Caco-2 (cell line): ENCODE results near the gene MYH14. TPM values are rescaled to one million over a fixed set of nuclear protein-coding genes. Genes with fewer than 3 reads are reported as not detected.

Experiments used
- BruUV-seq: library from RNA; stranded (reverse); fragments of 400-500 nt; replicated peaks from 2 replicates; lab custom pipeline; 2021; lab: Mats Ljungman, UMichigan
- CTCF ChIA-PET: fragments of 300-600 bp; sonication (Branson Sonifier 250); formaldehyde crosslinking; loops from one replicate; lab custom pipeline; 2022; ENCODE audit warnings: antibody characterized with exemption; lab: Charles Lee
- POLR2A ChIA-PET: fragments of 300-600 bp; sonication (Branson Sonifier 250); formaldehyde crosslinking; loops from one replicate; lab custom pipeline; 2022; ENCODE audit warnings: antibody characterized with exemption; lab: Charles Lee
- DNase-seq, 2 experiments: peaks; one replicate each; pipeline versions ENCODE4 v3.0.0 to v3.0.0-alpha.2; 2020 to 2022
- H3K27me3 ChIP-seq: replicated peaks from 2 replicates; pipeline ENCODE4 v1.6.0; 2011; ENCODE audit warnings: low read length; ENCODE audit not compliant: control insufficient read depth, insufficient read depth
- H3K36me3 ChIP-seq: 2 replicates; pipeline ENCODE4 v1.5.1; 2011; ENCODE audit warnings: low read length; ENCODE audit not compliant: control insufficient read depth, insufficient read depth
- H3K4me1 ChIP-seq: fragments of 250-450 bp; sonication (Bioruptor Pico); 2 replicates; pipeline ENCODE4 v1.5.1; 2020; ENCODE audit warnings: mild to moderate bottlenecking
- H3K4me3 ChIP-seq: 2 replicates; pipeline ENCODE4 v1.5.1; 2011; ENCODE audit warnings: low read depth, mild to moderate bottlenecking, control low read depth, low read length
- H3K9me3 ChIP-seq: fragments of 250-450 bp; sonication (Bioruptor Pico); 2 replicates; pipeline ENCODE4 v1.5.1; 2020; ENCODE audit warnings: mild to moderate bottlenecking, moderate library complexity
- H3K27ac Mint-ChIP-seq: one replicate; pipeline ENCODE4 v1.8.0; 2022; ENCODE audit warnings: mixed read lengths; ENCODE audit not compliant: unreplicated experiment
- H3K27me3 Mint-ChIP-seq: one replicate; pipeline ENCODE4 v1.8.0; 2022; ENCODE audit warnings: mixed read lengths; ENCODE audit not compliant: insufficient read depth, unreplicated experiment
- H3K36me3 Mint-ChIP-seq: one replicate; pipeline ENCODE4 v1.8.0; 2022; ENCODE audit warnings: mild to moderate bottlenecking, mixed read lengths; ENCODE audit not compliant: insufficient read depth, unreplicated experiment
- H3K4me1 Mint-ChIP-seq: one replicate; pipeline ENCODE4 v1.8.0; 2022; ENCODE audit warnings: low read depth, mixed read lengths; ENCODE audit not compliant: unreplicated experiment
- H3K4me3 Mint-ChIP-seq: one replicate; pipeline ENCODE4 v1.8.0; 2022; ENCODE audit warnings: mild to moderate bottlenecking, moderate library complexity, mixed read lengths; ENCODE audit not compliant: unreplicated experiment
- H3K9me3 Mint-ChIP-seq: one replicate; pipeline ENCODE4 v1.8.0; 2022; ENCODE audit warnings: mixed read lengths; ENCODE audit not compliant: unreplicated experiment
- intact Hi-C: fragments of 100-400 bp; cut with micrococcal nuclease; formaldehyde crosslinking; loops from one replicate; pipeline ENCODE4 v1.10.0; 2022; ENCODE audit not compliant: unreplicated experiment
- total RNA-seq: library from RNA; stranded (reverse); gene quantifications from 2 replicates; pipeline ENCODE4 v1.2.3, GENCODE V29; 2022
- TF ChIP-seq, protein P1 (sequence below), 2 experiments: fragments of 200-600 bp in 1 of 2; IDR thresholded peaks; 1 replicate in 1 of 2; 2 replicates in 1 of 2; pipeline versions ENCODE4 v1.5.1 to v1.8.0; 2011 to 2022; ENCODE audit warnings: antibody characterized with exemption in 1 of 2, control low read depth in 1 of 2, inconsistent platforms in 1 of 2, low read depth in 1 of 2, low read length in 1 of 2, mild to moderate bottlenecking in 1 of 2, moderate library complexity in 1 of 2; ENCODE audit not compliant: insufficient read depth in 1 of 2, severe bottlenecking in 1 of 2, unreplicated experiment in 1 of 2

MYH14 gene
- total RNA-seq, 1 experiment from 2014 or later, result 89.8 TPM

DNA sequence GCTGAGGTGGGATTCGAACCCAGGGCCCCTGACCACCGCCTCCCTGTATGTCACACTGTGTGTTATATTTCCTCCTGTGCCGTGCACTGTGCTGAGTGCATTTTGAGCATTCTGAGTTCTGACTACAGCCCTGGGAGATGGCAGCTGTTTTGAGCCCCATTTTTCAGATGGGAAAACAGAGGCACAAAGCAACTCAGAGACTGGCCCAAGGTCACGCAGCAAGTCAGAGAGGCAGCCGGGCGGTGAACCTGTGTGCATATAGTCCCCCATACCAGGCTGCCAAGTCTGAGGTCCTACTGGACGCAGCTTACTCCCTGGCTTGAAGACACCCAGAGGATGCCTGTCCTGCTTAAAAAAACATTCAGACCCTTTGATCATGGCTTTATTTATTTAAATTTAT is 17.7 kb downstream of the MYH14 start:
- no peak overlapping the region for H3K4me3 Mint-ChIP-seq
- Histone ChIP-seq H3K9me3 (no peaks in the 10 kb centered on the region), H3K4me3 (no peak overlapping the region), H3K27me3 (no peaks in the 10 kb centered on the region), H3K36me3 (peaks cover 9% of the 10 kb centered on the region), H3K4me1 (no peaks in the 10 kb centered on the region)
- ChIA-PET POLR2A (no interaction called here), CTCF (no interaction called here)
- H3K27ac Mint-ChIP-seq, result no peak overlapping the region
- H3K4me1 Mint-ChIP-seq, result no peaks in the 10 kb centered on the region
- intact Hi-C loops, result no loop called here
- BruUV-seq, result no TSS peak
- H3K27me3 Mint-ChIP-seq, result no peaks in the 10 kb centered on the region
- no peaks in the 10 kb centered on the region for H3K9me3 Mint-ChIP-seq
- TF ChIP-seq, protein P1, sequence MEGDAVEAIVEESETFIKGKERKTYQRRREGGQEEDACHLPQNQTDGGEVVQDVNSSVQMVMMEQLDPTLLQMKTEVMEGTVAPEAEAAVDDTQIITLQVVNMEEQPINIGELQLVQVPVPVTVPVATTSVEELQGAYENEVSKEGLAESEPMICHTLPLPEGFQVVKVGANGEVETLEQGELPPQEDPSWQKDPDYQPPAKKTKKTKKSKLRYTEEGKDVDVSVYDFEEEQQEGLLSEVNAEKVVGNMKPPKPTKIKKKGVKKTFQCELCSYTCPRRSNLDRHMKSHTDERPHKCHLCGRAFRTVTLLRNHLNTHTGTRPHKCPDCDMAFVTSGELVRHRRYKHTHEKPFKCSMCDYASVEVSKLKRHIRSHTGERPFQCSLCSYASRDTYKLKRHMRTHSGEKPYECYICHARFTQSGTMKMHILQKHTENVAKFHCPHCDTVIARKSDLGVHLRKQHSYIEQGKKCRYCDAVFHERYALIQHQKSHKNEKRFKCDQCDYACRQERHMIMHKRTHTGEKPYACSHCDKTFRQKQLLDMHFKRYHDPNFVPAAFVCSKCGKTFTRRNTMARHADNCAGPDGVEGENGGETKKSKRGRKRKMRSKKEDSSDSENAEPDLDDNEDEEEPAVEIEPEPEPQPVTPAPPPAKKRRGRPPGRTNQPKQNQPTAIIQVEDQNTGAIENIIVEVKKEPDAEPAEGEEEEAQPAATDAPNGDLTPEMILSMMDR (IDR thresholded peaks at IDR 0.05; ENCODE audit: insufficient read depth in 1 of 2, low read depth in 1 of 2, low read length in 1 of 2, severe bottlenecking in 1 of 2, unreplicated experiment in 1 of 2), result no peak
- DNase-seq, result no peak
- peaks cover 53% of the 10 kb centered on the region for H3K36me3 Mint-ChIP-seq

DNA sequence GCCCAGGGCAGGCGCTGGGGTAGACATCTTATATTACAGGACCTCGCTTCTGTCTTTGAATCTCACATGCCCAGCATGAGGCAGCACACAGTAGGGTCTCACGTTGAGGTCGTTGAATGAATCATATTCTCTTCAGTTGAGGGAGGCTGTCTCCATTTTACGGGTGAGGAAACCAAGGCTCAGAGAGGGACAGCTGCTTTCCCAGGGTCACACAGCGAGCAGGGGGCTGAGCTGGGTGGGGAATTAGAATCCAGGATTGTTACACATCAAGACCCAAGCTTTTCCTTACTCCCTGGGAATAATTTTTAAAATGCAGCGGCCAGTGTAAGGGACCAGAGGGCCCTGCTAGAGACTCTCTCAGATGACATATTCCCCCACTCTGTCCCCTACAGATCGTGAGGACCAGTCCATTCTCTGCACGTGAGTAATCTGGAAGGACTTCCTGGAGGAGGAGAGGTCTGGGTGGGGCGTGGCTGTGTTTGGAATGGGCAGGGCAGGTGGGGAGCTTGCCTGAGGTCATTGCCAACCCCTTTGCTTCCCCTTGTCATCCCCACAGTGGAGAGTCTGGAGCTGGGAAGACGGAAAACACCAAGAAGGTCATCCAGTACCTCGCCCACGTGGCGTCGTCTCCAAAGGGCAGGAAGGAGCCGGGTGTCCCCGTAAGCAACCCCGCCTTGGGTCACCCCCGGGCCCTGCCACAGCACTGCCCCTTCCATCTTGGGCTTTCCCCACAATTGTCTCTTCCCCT is 19.4 kb downstream of the MYH14 start:
- no TSS peak for BruUV-seq
- Mint-ChIP-seq H3K36me3 (peaks cover 49% of the 10 kb centered on the region), H3K27ac (no peak overlapping the region), H3K9me3 (no peaks in the 10 kb centered on the region), H3K4me1 (no peaks in the 10 kb centered on the region), H3K27me3 (no peaks in the 10 kb centered on the region), H3K4me3 (no peak overlapping the region)
- Histone ChIP-seq H3K9me3 (no peaks in the 10 kb centered on the region), H3K36me3 (peaks cover 9% of the 10 kb centered on the region), H3K4me3 (no peak overlapping the region), H3K27me3 (no peaks in the 10 kb centered on the region), H3K4me1 (no peaks in the 10 kb centered on the region)
- ChIA-PET POLR2A (no interaction called here), CTCF (no interaction called here)
- DNase-seq, result no peak
- intact Hi-C loops, result no loop called here
- TF ChIP-seq, protein P1 (IDR thresholded peaks at IDR 0.05; ENCODE audit: insufficient read depth in 1 of 2, low read depth in 1 of 2, low read length in 1 of 2, severe bottlenecking in 1 of 2, unreplicated experiment in 1 of 2), result no peak

DNA sequence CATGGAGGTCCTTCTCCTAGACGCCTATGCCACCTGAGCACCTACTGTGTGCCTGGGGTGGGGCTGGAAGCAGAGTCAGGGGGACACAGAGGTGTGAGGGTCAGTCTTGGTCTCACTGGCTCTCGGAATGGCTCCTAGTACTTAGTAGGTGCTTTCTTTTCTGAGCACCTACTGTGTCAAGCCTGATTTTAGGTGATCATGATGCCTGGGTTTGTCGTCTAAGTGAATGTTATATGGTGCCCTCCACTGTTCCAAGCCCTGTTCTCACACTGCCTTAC is 20.0 kb downstream of the MYH14 start:
- no peak for DNase-seq
- TF ChIP-seq, protein P1 (IDR thresholded peaks at IDR 0.05; ENCODE audit: insufficient read depth in 1 of 2, low read depth in 1 of 2, low read length in 1 of 2, severe bottlenecking in 1 of 2, unreplicated experiment in 1 of 2), result no peak
- BruUV-seq, result no TSS peak
- H3K9me3 ChIP-seq, result no peaks in the 10 kb centered on the region
- Mint-ChIP-seq H3K27me3 (no peaks in the 10 kb centered on the region), H3K4me1 (no peaks in the 10 kb centered on the region), H3K9me3 (no peaks in the 10 kb centered on the region), H3K4me3 (no peak overlapping the region), H3K36me3 (peaks cover 49% of the 10 kb centered on the region), H3K27ac (no peak overlapping the region)
- intact Hi-C loops, result no loop called here
- H3K36me3 ChIP-seq, result peaks cover 9% of the 10 kb centered on the region
- H3K4me1 ChIP-seq, result no peaks in the 10 kb centered on the region
- H3K27me3 ChIP-seq, result no peaks in the 10 kb centered on the region
- CTCF ChIA-PET, result no interaction called here
- H3K4me3 ChIP-seq, result no peak overlapping the region
- POLR2A ChIA-PET, result no interaction called here
